ENCODE results near the gene MGRN1. TPM values are rescaled to one million over a fixed set of nuclear protein-coding genes. Genes with fewer than 3 reads are reported as not detected.

Gene MGRN1
- total RNA-seq, 3 donors from 2014 or later = 26.7 to 28.5 (median 27.9) TPM

GRCh38 chr16:4700380-4700996, 75.9 kb downstream of the MGRN1 start:
- H3K9me3 ChIP-seq = no peaks in the 10 kb centered on the region
- no peak overlapping the region for H3K4me3 ChIP-seq
- intact Hi-C loops (cut with DNase I; ENCODE audit: low total_unique reads) = no loop called here
- no peak overlapping the region for H3K27ac ChIP-seq
- TF ChIP-seq POLR2A (IDR thresholded peaks at IDR 0.05) = no peak
- no peak for TF ChIP-seq POLR2AphosphoS5 (IDR thresholded peaks at IDR 0.05)
- no peaks in the 10 kb centered on the region for H3K27me3 ChIP-seq
- DNase-seq (ENCODE audit: low spot score in 2 of 2) = no peak
- peaks cover 1 to 7% of the 10 kb centered on the region in 2 donors for H3K4me1 ChIP-seq
- no peaks in the 10 kb centered on the region for H3K36me3 ChIP-seq

GRCh38 chr16:4700997-4701743, 76.5 kb downstream of the MGRN1 start:
- TF ChIP-seq POLR2A (IDR thresholded peaks at IDR 0.05) (no peak), POLR2AphosphoS5 (IDR thresholded peaks at IDR 0.05) (no peak), CTCF (IDR thresholded peaks at IDR 0.05) (no peak)
- intact Hi-C loops (cut with DNase I; ENCODE audit: low total_unique reads) = no loop called here

GRCh38 chr16:4701791-4702465, 77.3 kb downstream of the MGRN1 start:
- intact Hi-C loops (cut with DNase I; ENCODE audit: low total_unique reads) = no loop called here
- Histone ChIP-seq H3K4me1 (no peaks in the 10 kb centered on the region), H3K27me3 (no peaks in the 10 kb centered on the region), H3K4me3 (no peak overlapping the region), H3K36me3 (no peaks in the 10 kb centered on the region), H3K9me3 (no peaks in the 10 kb centered on the region), H3K27ac (no peak overlapping the region)
- TF ChIP-seq POLR2AphosphoS5 (IDR thresholded peaks at IDR 0.05) = no peak
- no peak for TF ChIP-seq POLR2A (IDR thresholded peaks at IDR 0.05)
- no peak for TF ChIP-seq CTCF (IDR thresholded peaks at IDR 0.05)
- no peak for DNase-seq (ENCODE audit: low spot score in 2 of 2)

More at GRCh38 chr16:4700997-4701743, 76.5 kb downstream of the MGRN1 start:
- Histone ChIP-seq H3K9me3 (no peaks in the 10 kb centered on the region), H3K36me3 (no peaks in the 10 kb centered on the region), H3K27ac (no peak overlapping the region), H3K4me3 (no peak overlapping the region), H3K4me1 (peaks cover 0 to under 1% of the 10 kb centered on the region in 2 donors), H3K27me3 (no peaks in the 10 kb centered on the region)
- DNase-seq (ENCODE audit: low spot score in 2 of 2) = no peak

GRCh38 chr16:4702466-4702808, 77.8 kb downstream of the MGRN1 start:
- H3K27me3 ChIP-seq = no peaks in the 10 kb centered on the region
- no peak overlapping the region for H3K4me3 ChIP-seq
- H3K27ac ChIP-seq = no peak overlapping the region
- no peaks in the 10 kb centered on the region for H3K36me3 ChIP-seq
- H3K4me1 ChIP-seq = no peaks in the 10 kb centered on the region
- no peaks in the 10 kb centered on the region for H3K9me3 ChIP-seq
- no peak for DNase-seq (ENCODE audit: low spot score in 2 of 2)
- TF ChIP-seq POLR2AphosphoS5 (IDR thresholded peaks at IDR 0.05) (no peak), POLR2A (IDR thresholded peaks at IDR 0.05) (no peak), CTCF (IDR thresholded peaks at IDR 0.05) (no peak)
- intact Hi-C loops (cut with DNase I; ENCODE audit: low total_unique reads) = no loop called here

- no peak for TF ChIP-seq CTCF (IDR thresholded peaks at IDR 0.05)
- Histone ChIP-seq H3K9me3 (no peaks in the 10 kb centered on the region), H3K4me1 (no peaks in the 10 kb centered on the region), H3K4me3 (no peak overlapping the region), H3K27ac (no peak overlapping the region), H3K36me3 (no peaks in the 10 kb centered on the region), H3K27me3 (no peaks in the 10 kb centered on the region)
- intact Hi-C loops (cut with DNase I; ENCODE audit: low total_unique reads) = no loop called here
- DNase-seq (ENCODE audit: low spot score in 2 of 2) = no peak
These were observed 79.3 kb downstream of the MGRN1 start for GRCh38 chr16:4703906-4704305.
